Endothelial cell of umbilical vein (primary cell): ENCODE results near the gene TMEM95. TPM values are rescaled to one million over a fixed set of nuclear protein-coding genes. Genes with fewer than 3 reads are reported as not detected.

Experiments used
- BruUV-seq: library from RNA; stranded (reverse); fragments of 400-500 nt; replicated peaks from 2 replicates; lab custom pipeline; 2021; lab: Mats Ljungman, UMichigan
- CTCF ChIA-PET: fragments of 300-600, 350-600 bp; sonication (Branson Sonifier 250); formaldehyde crosslinking; loops from one replicate; lab custom pipeline; 2021; ENCODE audit warnings: antibody characterized with exemption, inconsistent platforms; lab: Charles Lee
- POLR2A ChIA-PET: fragments of 300-600, 350-600 bp; sonication (Branson Sonifier 250); formaldehyde crosslinking; loops from one replicate; lab custom pipeline; 2021; ENCODE audit warnings: antibody characterized with exemption, inconsistent platforms; lab: Charles Lee
- DNase-seq: peaks from one replicate; pipeline ENCODE4 v3.0.0-alpha.2; 2011; ENCODE audit warnings: low read depth, low spot score
- FAIRE-seq: peaks from 2 replicates; lab custom pipeline; 2011; peaks lifted over from hg19 to GRCh38; lab: Jason Lieb, UNC
- H2AFZ ChIP-seq: 2 replicates; pipeline ENCODE4 v1.6.0; 2012; ENCODE audit warnings: low read depth, low read length, control low read depth, inconsistent platforms
- H3K27ac ChIP-seq: 2 replicates; pipeline ENCODE4 v1.5.1; 2011; ENCODE audit warnings: low read depth, mild to moderate bottlenecking, control low read depth, low read length, moderate library complexity; ENCODE audit not compliant: insufficient read depth
- H3K27me3 ChIP-seq, 2 experiments: 2 replicates each; pipeline versions ENCODE4 v1.6.0 to v1.6.1; 2011; ENCODE audit warnings: low read length in 2 of 2, mixed read lengths in 1 of 2; ENCODE audit not compliant: control insufficient read depth in 2 of 2, insufficient read depth in 2 of 2
- H3K36me3 ChIP-seq, 2 experiments: 2 replicates in 1 of 2; 3 replicates in 1 of 2; pipeline ENCODE4 v1.5.1; 2011; ENCODE audit warnings: low read length in 2 of 2, mild to moderate bottlenecking in 1 of 2, moderate library complexity in 1 of 2; ENCODE audit not compliant: control insufficient read depth in 2 of 2, insufficient read depth in 2 of 2; ENCODE audit errors: extremely low read depth in 1 of 2
- H3K4me1 ChIP-seq: 3 replicates; pipeline ENCODE4 v1.5.1; 2011; ENCODE audit warnings: mild to moderate bottlenecking, low read length; ENCODE audit not compliant: control insufficient read depth, insufficient read depth; ENCODE audit errors: extremely low read depth
- H3K4me2 ChIP-seq: 2 replicates; pipeline ENCODE4 v1.6.1; 2011; ENCODE audit warnings: low read length, control low read depth, mixed read lengths; ENCODE audit not compliant: insufficient read depth
- H3K4me3 ChIP-seq, 3 experiments: fragments of 200-600 bp in 1 of 3; sonication (generic), shearing (Covaris generic) in 1 of 3; replicated peaks in 1 of 3; 2 replicates each; pipeline ENCODE4 v1.5.1; 2011 to 2016; ENCODE audit warnings: control low read depth in 3 of 3, low read length in 3 of 3, mild to moderate bottlenecking in 2 of 3, inconsistent platforms in 1 of 3, low read depth in 1 of 3, moderate library complexity in 1 of 3; ENCODE audit not compliant: insufficient read depth in 1 of 3
- H3K79me2 ChIP-seq: 2 replicates; pipeline ENCODE4 v1.6.0; 2012; ENCODE audit warnings: low read length, inconsistent platforms; ENCODE audit not compliant: control insufficient read depth, insufficient read depth
- H3K9ac ChIP-seq: replicated peaks from 2 replicates; pipeline ENCODE3; 2011; ENCODE audit warnings: low read length, control low read depth; ENCODE audit not compliant: insufficient read depth; ENCODE audit errors: extremely low read depth
- H3K9me1 ChIP-seq: replicated peaks from 3 replicates; pipeline ENCODE4 v1.6.0; 2011; ENCODE audit warnings: mild to moderate bottlenecking, low read length; ENCODE audit not compliant: control insufficient read depth, insufficient read depth; ENCODE audit errors: extremely low read depth
- H3K9me3 ChIP-seq: replicated peaks from 2 replicates; pipeline ENCODE4 v1.5.1; 2012; ENCODE audit warnings: low read length, inconsistent platforms; ENCODE audit not compliant: control insufficient read depth, insufficient read depth
- H4K20me1 ChIP-seq: replicated peaks from 2 replicates; pipeline ENCODE3; 2011; ENCODE audit warnings: mild to moderate bottlenecking, low read length; ENCODE audit not compliant: control insufficient read depth, insufficient read depth; ENCODE audit errors: extremely low read depth
- CTCF ChIP-seq, 2 donors: IDR thresholded peaks; 1 replicate in 1 of 2; 2 replicates in 1 of 2; pipeline ENCODE4 v1.5.1; 2011; ENCODE audit warnings: low read length in 2 of 2, mild to moderate bottlenecking in 2 of 2, moderate library complexity in 2 of 2, control low read depth in 1 of 2, inconsistent platforms in 1 of 2, low read depth in 1 of 2; ENCODE audit not compliant: insufficient read depth in 1 of 2; ENCODE audit errors: extremely low read depth in 1 of 2
- GATA2 ChIP-seq: IDR thresholded peaks from 2 replicates; pipeline ENCODE4 v1.7.0; 2011; ENCODE audit warnings: low read depth, mild to moderate bottlenecking, moderate library complexity, mixed read lengths, low read length; ENCODE audit not compliant: insufficient read length, insufficient read depth
- JUN ChIP-seq: IDR thresholded peaks from 2 replicates; pipeline ENCODE4 v1.6.1; 2011; ENCODE audit warnings: borderline replicate concordance, low read depth; ENCODE audit not compliant: insufficient read length, insufficient read depth
- dilution Hi-C: fragments of 300-500 bp; cut with MboI; formaldehyde crosslinking; loops from one replicate; pipeline ENCODE4 v1.15.0; 2019; ENCODE audit warnings: low sequenced_read_pairs; ENCODE audit not compliant: extremely low pct_ligation_motif_present
- intact Hi-C: fragments of 100-400 bp; cut with micrococcal nuclease; formaldehyde crosslinking; loops from one replicate; pipeline ENCODE4 v1.10.0; 2022
- polyA plus RNA-seq, 4 experiments: library from polyadenylated mRNA; depleted of rRNA in 3 of 4; stranded (reverse) in 3 of 4; unstranded in 1 of 4; fragments of >200 nt; gene quantifications; 2 replicates each; pipeline versions ENCODE4 v1.2.1 to v1.2.3, GENCODE V29; 2011 to 2012; ENCODE audit warnings: missing spikeins in 1 of 4
- total RNA-seq: library from RNA; stranded (reverse); gene quantifications from 2 replicates; pipeline ENCODE4 v1.2.3, GENCODE V29; 2021

Gene TMEM95
- total and polyA plus RNA-seq, 2 donors (not counting 3 experiments of a cell fraction or from before 2014, with no cell fraction given), result not detected

DNA sequence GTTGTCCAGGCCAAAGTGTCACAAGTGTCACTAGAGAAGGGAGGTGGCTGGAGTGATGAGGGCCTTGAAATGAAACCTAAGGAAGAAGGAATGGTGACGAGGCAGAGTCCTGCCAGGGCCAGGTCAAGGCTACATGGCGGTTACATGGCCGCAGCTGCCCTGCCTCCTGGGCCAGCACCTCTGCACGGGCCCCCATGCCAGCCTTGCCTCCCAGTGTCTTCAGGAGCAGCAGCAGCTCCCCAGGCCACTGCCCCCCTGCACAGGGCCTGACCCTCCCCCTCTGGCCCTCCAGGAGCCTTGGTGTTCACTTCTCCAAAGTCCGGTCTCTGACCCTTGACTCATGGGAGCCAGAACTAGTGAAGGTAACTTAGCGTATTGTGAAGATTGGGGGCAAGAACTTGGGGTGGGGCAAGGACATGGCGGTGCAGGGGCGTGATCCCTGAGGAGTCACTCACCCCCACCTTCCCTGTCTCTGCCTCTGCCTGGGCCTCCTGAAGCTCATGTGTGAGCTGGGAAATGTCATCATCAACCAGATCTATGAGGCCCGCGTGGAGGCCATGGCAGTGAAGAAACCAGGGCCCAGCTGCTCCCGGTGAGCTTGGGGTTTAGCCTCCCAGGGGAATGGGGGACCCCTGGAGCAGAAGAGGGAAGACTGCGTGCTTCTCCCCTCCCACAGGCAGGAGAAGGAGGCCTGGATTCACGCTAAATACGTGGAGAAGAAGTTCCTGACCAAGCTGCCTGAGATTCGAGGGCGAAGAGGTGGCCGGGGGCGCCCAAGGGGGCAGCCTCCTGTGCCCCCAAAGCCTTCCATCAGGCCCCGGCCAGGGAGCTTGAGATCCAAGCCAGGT, 7.1 kb upstream of the TMEM95 start:
- no peaks in the 10 kb centered on the region for H3K9me3 ChIP-seq
- H3K9ac ChIP-seq, result no peak overlapping the region
- no peak overlapping the region for H2AFZ ChIP-seq
- BruUV-seq, result no TSS peak
- H3K27me3 ChIP-seq, result no peaks in the 10 kb centered on the region
- dilution Hi-C loops (no loop called here), intact Hi-C loops (loop anchor here (2.0 kb wide), 1 partner anchor 303 kb away; the partner anchor contains the start of gene SLC16A11)
- H3K36me3 ChIP-seq, result no peaks in the 10 kb centered on the region
- no peaks in the 10 kb centered on the region for H4K20me1 ChIP-seq
- CTCF ChIA-PET, result interaction anchor here (0.6 to 1.4 kb wide), 4 partner anchors 18 to 56 kb away, joined by 3 to 6 read pairs (median 3); partner anchors contain the start of gene TMEM256
- H3K4me3 ChIP-seq, result no peak overlapping the region
- H3K9me1 ChIP-seq, result no peaks in the 10 kb centered on the region
- H3K79me2 ChIP-seq, result no peaks in the 10 kb centered on the region
- H3K4me1 ChIP-seq, result peaks cover 17% of the 10 kb centered on the region
- H3K4me2 ChIP-seq, result no peak overlapping the region
- no peak for FAIRE-seq
- POLR2A ChIA-PET, result no interaction called here
- H3K27ac ChIP-seq, result no peak overlapping the region
- DNase-seq, result no peak
- TF ChIP-seq GATA2 (no peak), CTCF (IDR thresholded peaks at IDR 0.05; ENCODE audit: extremely low read depth in 1 of 2, insufficient read depth in 1 of 2, low read depth in 1 of 2, low read length in 2 of 2) (no peak), JUN (no peak)
